ENCODE results near the gene ZRANB1.
A peak's percentile ranks its signal among the peaks of the same experiment; 100 is the strongest.

ZRANB1 gene

GRCh38 chr10:125012851-125013528 is 71.1 kb downstream of the ZRANB1 start:
- DNase-seq (ENCODE audit: low read depth): no peak
- H3K4me3 ChIP-seq (ENCODE audit: low read depth, low read length): no peak overlapping the region

- no peak overlapping the region for H3K4me3 ChIP-seq (ENCODE audit: low read depth, low read length)
- no peak for DNase-seq (ENCODE audit: low read depth)
Measured at GRCh38 chr10:125013529-125013872, 71.6 kb downstream of the ZRANB1 start.

GRCh38 chr10:125014086-125014830 is 72.3 kb downstream of the ZRANB1 start:
- no peak for DNase-seq (ENCODE audit: low read depth)
- H3K4me3 ChIP-seq (ENCODE audit: low read depth, low read length): no peak overlapping the region

- no peak for DNase-seq (ENCODE audit: low read depth)
Measured at GRCh38 chr10:125014836-125015355, 73.0 kb downstream of the ZRANB1 start.

GRCh38 chr10:125015356-125015944 is 73.5 kb downstream of the ZRANB1 start:
- no peak for DNase-seq (ENCODE audit: low read depth)
- no peak overlapping the region for H3K4me3 ChIP-seq (ENCODE audit: low read depth, low read length)

More at GRCh38 chr10:125014836-125015355, 73.0 kb downstream of the ZRANB1 start:
- H3K4me3 ChIP-seq (ENCODE audit: low read depth, low read length): no peak overlapping the region

GRCh38 chr10:125016123-125016522 is 74.2 kb downstream of the ZRANB1 start:
- DNase-seq (ENCODE audit: low read depth): no peak
- H3K4me3 ChIP-seq (ENCODE audit: low read depth, low read length): no peak overlapping the region

- peak; percentile 28 for DNase-seq (ENCODE audit: low read depth)
Measured at GRCh38 chr10:125016611-125017202, 74.8 kb downstream of the ZRANB1 start.

GRCh38 chr10:125017547-125018298 is 75.8 kb downstream of the ZRANB1 start:
- peak; percentile 25 for DNase-seq (ENCODE audit: low read depth)

More at GRCh38 chr10:125016611-125017202, 74.8 kb downstream of the ZRANB1 start:
- no peak overlapping the region for H3K4me3 ChIP-seq (ENCODE audit: low read depth, low read length)

GRCh38 chr10:125018576-125019143 is 76.7 kb downstream of the ZRANB1 start:
- no peak for DNase-seq (ENCODE audit: low read depth)

More at GRCh38 chr10:125017547-125018298, 75.8 kb downstream of the ZRANB1 start:
- no peak overlapping the region for H3K4me3 ChIP-seq (ENCODE audit: low read depth, low read length)

GRCh38 chr10:125020386-125020785 is 78.5 kb downstream of the ZRANB1 start:
- no peak overlapping the region for H3K4me3 ChIP-seq (ENCODE audit: low read depth, low read length)
- no peak for DNase-seq (ENCODE audit: low read depth)

More at GRCh38 chr10:125018576-125019143, 76.7 kb downstream of the ZRANB1 start:
- H3K4me3 ChIP-seq (ENCODE audit: low read depth, low read length): no peak overlapping the region

- no peak overlapping the region for H3K4me3 ChIP-seq (ENCODE audit: low read depth, low read length)
- no peak for DNase-seq (ENCODE audit: low read depth)
Measured at GRCh38 chr10:125020871-125021270, 78.9 kb downstream of the ZRANB1 start.

GRCh38 chr10:125021686-125022344 is 79.9 kb downstream of the ZRANB1 start:
- no peak overlapping the region for H3K4me3 ChIP-seq (ENCODE audit: low read depth, low read length)

GRCh38 chr10:125022671-125023070 is 80.7 kb downstream of the ZRANB1 start:
- H3K4me3 ChIP-seq (ENCODE audit: low read depth, low read length): no peak overlapping the region
- DNase-seq (ENCODE audit: low read depth): no peak

More at GRCh38 chr10:125021686-125022344, 79.9 kb downstream of the ZRANB1 start:
- no peak for DNase-seq (ENCODE audit: low read depth)

GRCh38 chr10:125023255-125023654 is 81.3 kb downstream of the ZRANB1 start:
- H3K4me3 ChIP-seq (ENCODE audit: low read depth, low read length): no peak overlapping the region
- no peak for DNase-seq (ENCODE audit: low read depth)

GRCh38 chr10:125023862-125024496 is 82.1 kb downstream of the ZRANB1 start:
- H3K4me3 ChIP-seq (ENCODE audit: low read depth, low read length): no peak overlapping the region
- DNase-seq (ENCODE audit: low read depth): no peak

- no peak for DNase-seq (ENCODE audit: low read depth)
- H3K4me3 ChIP-seq (ENCODE audit: low read depth, low read length): no peak overlapping the region
Measured at GRCh38 chr10:125024497-125025234, 82.7 kb downstream of the ZRANB1 start.

GRCh38 chr10:125025341-125025740 is 83.4 kb downstream of the ZRANB1 start:
- no peak for DNase-seq (ENCODE audit: low read depth)

More at GRCh38 chr10:125025341-125025740, 83.4 kb downstream of the ZRANB1 start:
- H3K4me3 ChIP-seq (ENCODE audit: low read depth, low read length): no peak overlapping the region
